ENCODE measurements around the gene PSMG1.

- TF ChIP-seq POLR2A (IDR thresholded peaks at IDR 0.05) (no peak), CTCF (IDR thresholded peaks at IDR 0.05) (no peak)
Observed at GRCh38 chr21:39175665-39176064, 7.6 kb downstream of the PSMG1 start.
